H9 (cell line): ENCODE measurements around the gene NXN. TPM values are rescaled to one million over a fixed set of nuclear protein-coding genes. Genes with fewer than 3 reads are reported as not detected.

Experiments
- DNase-seq: peaks from one replicate; pipeline ENCODE4 v3.0.0-alpha.2; 2017
- H2AFZ ChIP-seq: one replicate; pipeline ENCODE4 v1.6.1; 2013; ENCODE audit warnings: mild to moderate bottlenecking, low read length, control low read depth, moderate library complexity
- H2AK5ac ChIP-seq: 2 replicates; pipeline ENCODE4 v1.6.1; 2013; ENCODE audit warnings: low read length, control low read depth, mixed read lengths; ENCODE audit not compliant: insufficient read length
- H2BK120ac ChIP-seq: one replicate; pipeline ENCODE4 v1.6.1; 2013; ENCODE audit warnings: low read depth, mild to moderate bottlenecking, low read length, control low read depth, inconsistent platforms; ENCODE audit not compliant: poor library complexity, severe bottlenecking
- H2BK12ac ChIP-seq: 2 replicates; pipeline ENCODE4 v1.6.1; 2013; ENCODE audit warnings: low read length, control low read depth, mixed read lengths, low read depth; ENCODE audit not compliant: insufficient read length
- H2BK15ac ChIP-seq: 2 replicates; pipeline ENCODE4 v1.6.1; 2013; ENCODE audit warnings: low read depth, low read length, control low read depth
- H2BK20ac ChIP-seq: one replicate; pipeline ENCODE4 v1.6.1; 2013; ENCODE audit warnings: low read depth, mild to moderate bottlenecking, low read length, control low read depth, inconsistent platforms; ENCODE audit not compliant: poor library complexity, severe bottlenecking
- H2BK5ac ChIP-seq: 2 replicates; pipeline ENCODE4 v1.6.1; 2013; ENCODE audit warnings: low read length, control low read depth, mixed read lengths; ENCODE audit not compliant: insufficient read length
- H3K14ac ChIP-seq: 2 replicates; pipeline ENCODE4 v1.6.1; 2013; ENCODE audit warnings: low read length, control low read depth; ENCODE audit not compliant: insufficient read depth
- H3K18ac ChIP-seq: 2 replicates; pipeline ENCODE4 v1.6.1; 2013; ENCODE audit warnings: low read depth, mild to moderate bottlenecking, mixed read lengths, low read length, control low read depth; ENCODE audit not compliant: insufficient read length
- H3K23ac ChIP-seq: 2 replicates; pipeline ENCODE4 v1.6.1; 2013; ENCODE audit warnings: low read length, control low read depth, mixed read lengths, low read depth; ENCODE audit not compliant: insufficient read length
- H3K23me2 ChIP-seq: 2 replicates; pipeline ENCODE4 v1.6.1; 2013; ENCODE audit warnings: low read depth, mild to moderate bottlenecking, mixed read lengths, low read length, control low read depth; ENCODE audit not compliant: insufficient read length, poor library complexity, severe bottlenecking
- H3K27ac ChIP-seq: 2 replicates; pipeline ENCODE4 v1.5.1; 2013; ENCODE audit warnings: low read length, control low read depth, mixed read lengths, low read depth; ENCODE audit not compliant: insufficient read length
- H3K27me3 ChIP-seq: 2 replicates; pipeline ENCODE4 v1.6.1; 2013; ENCODE audit warnings: low read length, control low read depth, inconsistent platforms; ENCODE audit not compliant: insufficient read depth
- H3K4ac ChIP-seq: 2 replicates; pipeline ENCODE4 v1.6.1; 2013; ENCODE audit warnings: low read depth, mild to moderate bottlenecking, control low read depth, inconsistent platforms, low read length, moderate library complexity
- H3K4me1 ChIP-seq: 2 replicates; pipeline ENCODE4 v1.6.1; 2013; ENCODE audit warnings: low read length, control low read depth, inconsistent platforms; ENCODE audit not compliant: insufficient read depth
- H3K4me2 ChIP-seq: 2 replicates; pipeline ENCODE4 v1.6.1; 2013; ENCODE audit warnings: low read length, control low read depth, mixed read lengths; ENCODE audit not compliant: insufficient read length, insufficient read depth
- H3K56ac ChIP-seq: 2 replicates; pipeline ENCODE4 v1.6.1; 2013; ENCODE audit warnings: low read depth, mild to moderate bottlenecking, mixed read lengths, low read length, control low read depth; ENCODE audit not compliant: insufficient read length
- H3K79me1 ChIP-seq: 2 replicates; pipeline ENCODE4 v1.6.1; 2013; ENCODE audit warnings: low read depth, mild to moderate bottlenecking, moderate library complexity, low read length, control low read depth, inconsistent platforms; ENCODE audit not compliant: insufficient read depth, poor library complexity, severe bottlenecking
- H3K79me2 ChIP-seq: 2 replicates; pipeline ENCODE4 v1.6.1; 2013; ENCODE audit warnings: low read length, control low read depth, inconsistent platforms; ENCODE audit not compliant: insufficient read depth
- H3K9ac ChIP-seq: 2 replicates; pipeline ENCODE4 v1.6.1; 2013; ENCODE audit warnings: low read length, control low read depth, mixed read lengths; ENCODE audit not compliant: insufficient read length; ENCODE audit errors: extremely low read depth
- H3K9me3 ChIP-seq: one replicate; pipeline ENCODE4 v1.6.1; 2013; ENCODE audit warnings: low read depth, low read length, inconsistent platforms; ENCODE audit not compliant: control insufficient read depth
- H3T11ph ChIP-seq: one replicate; pipeline ENCODE4 v1.6.1; 2013; ENCODE audit warnings: mild to moderate bottlenecking, low read length, control low read depth, inconsistent platforms
- H4K20me1 ChIP-seq: one replicate; pipeline ENCODE4 v1.6.1; 2013; ENCODE audit not compliant: control insufficient read depth, insufficient read length, insufficient read depth
- H4K5ac ChIP-seq: 2 replicates; pipeline ENCODE4 v1.6.1; 2013; ENCODE audit warnings: low read depth, mild to moderate bottlenecking, mixed read lengths, low read length, control low read depth; ENCODE audit not compliant: insufficient read length
- H4K8ac ChIP-seq: replicated peaks from 2 replicates; pipeline ENCODE4 v1.6.1; 2013; ENCODE audit warnings: low read length, control low read depth, mixed read lengths, low read depth; ENCODE audit not compliant: insufficient read length
- H4K91ac ChIP-seq: 2 replicates; pipeline ENCODE4 v1.6.1; 2013; ENCODE audit warnings: low read depth, mild to moderate bottlenecking, moderate library complexity, mixed read lengths, low read length, control low read depth; ENCODE audit not compliant: insufficient read length
- H3K27ac Mint-ChIP-seq, 3 experiments: 2 replicates in 2 of 3; 3 replicates in 1 of 3; pipeline ENCODE4 v1.8.0; 2020 to 2021; ENCODE audit warnings: mixed read lengths in 3 of 3, mild to moderate bottlenecking in 1 of 3, moderate library complexity in 1 of 3
- H3K27me3 Mint-ChIP-seq: 2 replicates; pipeline ENCODE4 v1.8.0; 2021; ENCODE audit warnings: low read depth, mild to moderate bottlenecking, moderate library complexity, mixed read lengths
- H3K36me3 Mint-ChIP-seq, 3 experiments: 2 replicates in 2 of 3; 3 replicates in 1 of 3; pipeline ENCODE4 v1.8.0; 2020 to 2021; ENCODE audit warnings: low read depth in 3 of 3, mixed read lengths in 3 of 3; ENCODE audit not compliant: insufficient read depth in 1 of 3
- H3K4me1 Mint-ChIP-seq, 2 experiments: 2 replicates each; pipeline ENCODE4 v1.8.0; 2020; ENCODE audit warnings: mixed read lengths in 2 of 2
- H3K4me3 Mint-ChIP-seq, 2 experiments: 2 replicates in 1 of 2; 3 replicates in 1 of 2; pipeline ENCODE4 v1.8.0; 2020 to 2021; ENCODE audit warnings: mild to moderate bottlenecking in 2 of 2, mixed read lengths in 2 of 2, moderate library complexity in 1 of 2
- H3K9me3 Mint-ChIP-seq, 2 experiments: 2 replicates in 1 of 2; 3 replicates in 1 of 2; pipeline ENCODE4 v1.8.0; 2020; ENCODE audit warnings: mild to moderate bottlenecking in 2 of 2, mixed read lengths in 2 of 2, moderate library complexity in 1 of 2
- CTCF ChIP-seq: fragments of 200-600 bp; sonication (generic); conservative IDR thresholded peaks from 3 replicates; pipeline ENCODE4 v1.8.0; 2021; ENCODE audit warnings: antibody characterized with exemption, mild to moderate bottlenecking
- WGBS: extraction: QIAGEN DNeasy Blood & Tissue Kit; methylation state at CpG from one replicate; pipeline ENCODE4 v1.1.7; 2013; ENCODE audit warnings: missing lambda C conversion rate, low lambda C conversion rate, mixed read lengths; ENCODE audit not compliant: insufficient read length; ENCODE audit errors: extremely low coverage; 5-methylcytosine and 5-hydroxymethylcytosine counted together
- total RNA-seq: library from RNA; stranded (reverse); gene quantifications from 2 replicates; pipeline ENCODE4 v1.2.1, GENCODE V29; 2021

Gene NXN
- total RNA-seq, 1 experiment from 2014 or later, result 93.6 TPM

- peak overlapping the region in 2 of 3 experiments; percentile 2 to 66; a peak in 2 of 7 replicates for H3K27ac Mint-ChIP-seq
- Histone ChIP-seq H3K4me2 (no peak overlapping the region), H2BK15ac (no peak overlapping the region), H2AK5ac (no peak overlapping the region), H2BK120ac (no peak overlapping the region), H4K20me1 (no peaks in the 10 kb centered on the region), H3K9ac (no peak overlapping the region), H2AFZ (no peak overlapping the region), H3K23me2 (no peaks in the 10 kb centered on the region), H3K27me3 (no peaks in the 10 kb centered on the region), H4K8ac (no peak overlapping the region), H4K91ac (no peak overlapping the region), H3K9me3 (no peaks in the 10 kb centered on the region), H3K79me2 (peaks cover 14% of the 10 kb centered on the region; the same call in 1 of the 2 replicates), H3K23ac (no peak overlapping the region), H3K14ac (no peak overlapping the region), H3K18ac (no peak overlapping the region), H4K5ac (no peak overlapping the region), H3K79me1 (peaks cover 10% of the 10 kb centered on the region), H3K4me1 (peaks cover 2% of the 10 kb centered on the region; the same call in 1 of the 2 replicates), H3K4ac (no peak overlapping the region), H3K56ac (no peak overlapping the region), H2BK20ac (no peak overlapping the region), H2BK12ac (no peak overlapping the region), H3K27ac (no peak overlapping the region), H3T11ph (no peak overlapping the region), H2BK5ac (no peak overlapping the region)
- peaks cover 4 to 16% (median 6%) of the 10 kb centered on the region in 3 experiments; a peak in 4 of 7 replicates for H3K36me3 Mint-ChIP-seq
- peaks cover 29 to 32% of the 10 kb centered on the region in 2 experiments for H3K4me1 Mint-ChIP-seq
- WGBS, result 100% methylated on average over 1 of the region's 14 CpGs
- no peaks in the 10 kb centered on the region for H3K27me3 Mint-ChIP-seq
- no peak for DNase-seq
- H3K9me3 Mint-ChIP-seq, result no peaks in the 10 kb centered on the region
- no peak for TF ChIP-seq CTCF
- no peak overlapping the region for H3K4me3 Mint-ChIP-seq
Observed at GRCh38 chr17:896454-896853, 83.1 kb downstream of the NXN start.
